GM23338 (cell line): ENCODE results near the gene CDK14. TPM values are rescaled to one million over a fixed set of nuclear protein-coding genes. Genes with fewer than 3 reads are reported as not detected.

Source experiments
- ATAC-seq: fragments of 200-7000 bp; cut with Tn5 transposase; 3 replicates; pipeline ENCODE4 v1.9.1; 2020
- DNase-seq: peaks from one replicate; pipeline ENCODE4 v3.0.0-alpha.2; 2015; ENCODE audit warnings: low spot score
- H2AFZ ChIP-seq: fragments of 200-600 bp; sonication (generic); 2 replicates; pipeline ENCODE4 v1.8.0; 2016; ENCODE audit warnings: antibody characterized with exemption, mild to moderate bottlenecking, moderate library complexity
- H3F3A ChIP-seq: fragments of 200-600 bp; sonication (generic); replicated peaks from 2 replicates; pipeline ENCODE4 v1.8.0; 2017; ENCODE audit warnings: antibody characterized with exemption, mixed run types, low read depth
- H3K27ac ChIP-seq: fragments of 200-600 bp; sonication (generic); 2 replicates; pipeline ENCODE4 v1.6.1; 2016; ENCODE audit warnings: low read depth
- H3K27me3 ChIP-seq: fragments of 200-600 bp; sonication (generic); 2 replicates; pipeline ENCODE4 v1.8.0; 2016; ENCODE audit warnings: mild to moderate bottlenecking, mixed run types, moderate library complexity; ENCODE audit not compliant: insufficient read depth
- H3K36me3 ChIP-seq: fragments of 200-600 bp; sonication (generic); 2 replicates; pipeline ENCODE4 v1.8.0; 2016; ENCODE audit warnings: mild to moderate bottlenecking; ENCODE audit not compliant: insufficient read depth
- H3K4me1 ChIP-seq: fragments of 200-600 bp; sonication (generic); 2 replicates; pipeline ENCODE4 v1.8.0; 2016; ENCODE audit warnings: mild to moderate bottlenecking, moderate library complexity; ENCODE audit not compliant: insufficient read depth
- H3K4me2 ChIP-seq: fragments of 200-600 bp; sonication (generic); 2 replicates; pipeline ENCODE4 v1.7.1; 2017; ENCODE audit warnings: mixed run types
- H3K4me3 ChIP-seq: fragments of 200-600 bp; sonication (generic); 2 replicates; pipeline ENCODE4 v1.6.1; 2016; ENCODE audit warnings: mixed run types
- H3K79me2 ChIP-seq: fragments of 200-600 bp; sonication (generic); replicated peaks from 2 replicates; pipeline ENCODE4 v1.8.0; 2017; ENCODE audit warnings: mild to moderate bottlenecking; ENCODE audit not compliant: insufficient read depth
- H3K9me2 ChIP-seq: fragments of 200-600 bp; sonication (generic); 2 replicates; pipeline ENCODE4 v1.8.0; 2017; ENCODE audit not compliant: insufficient read depth
- H4K20me1 ChIP-seq: fragments of 200-600 bp; sonication (generic); replicated peaks from 2 replicates; pipeline ENCODE4 v1.8.0; 2017; ENCODE audit warnings: mild to moderate bottlenecking; ENCODE audit not compliant: insufficient read depth
- H3K27ac Mint-ChIP-seq: 2 replicates; pipeline ENCODE4 v1.8.0; 2020; ENCODE audit warnings: inconsistent platforms, mild to moderate bottlenecking, moderate library complexity, mixed read lengths
- H3K27me3 Mint-ChIP-seq: 3 replicates; pipeline ENCODE4 v1.8.0; 2022; ENCODE audit warnings: low read depth, mild to moderate bottlenecking, moderate library complexity, mixed read lengths, inconsistent platforms; ENCODE audit not compliant: insufficient read depth, poor library complexity
- H3K36me3 Mint-ChIP-seq: 3 replicates; pipeline ENCODE4 v1.8.0; 2021; ENCODE audit warnings: low read depth, mild to moderate bottlenecking, inconsistent platforms, moderate library complexity, mixed read lengths
- H3K4me1 Mint-ChIP-seq: 3 replicates; pipeline ENCODE4 v1.8.0; 2020; ENCODE audit warnings: mild to moderate bottlenecking, inconsistent platforms, mixed read lengths
- H3K4me3 Mint-ChIP-seq: 3 replicates; pipeline ENCODE4 v1.8.0; 2021; ENCODE audit warnings: moderate library complexity, mild to moderate bottlenecking, inconsistent platforms, mixed read lengths
- H3K9me3 Mint-ChIP-seq: 3 replicates; pipeline ENCODE4 v1.8.0; 2020; ENCODE audit warnings: moderate library complexity, mild to moderate bottlenecking, inconsistent platforms, mixed read lengths
- CREB1 ChIP-seq: fragments of 250-450 bp; sonication (Bioruptor Pico); IDR thresholded peaks from 2 replicates; pipeline ENCODE4 v1.5.0; 2020; ENCODE audit warnings: low read depth, mild to moderate bottlenecking, moderate library complexity
- CTCF ChIP-seq, 2 experiments: fragments of 200-600 bp in 1 of 2; sonication (generic) in 1 of 2; conservative IDR thresholded peaks; 2 replicates each; pipeline versions ENCODE4 v1.5.1 to v1.6.1; 2016 to 2017; ENCODE audit warnings: antibody characterized with exemption in 2 of 2, low read depth in 2 of 2, mild to moderate bottlenecking in 2 of 2, moderate library complexity in 1 of 2
- ETS1 ChIP-seq: IDR thresholded peaks from 2 replicates; pipeline ENCODE4 v1.6.1; 2016; ENCODE audit warnings: antibody characterized with exemption
- EZH2 ChIP-seq: fragments of 200-600 bp; sonication (generic); IDR thresholded peaks from one replicate; pipeline ENCODE4 v1.8.0; 2017; ENCODE audit warnings: antibody characterized with exemption, mild to moderate bottlenecking, low read depth; ENCODE audit not compliant: unreplicated experiment
- EZH2phosphoT487 ChIP-seq: fragments of 200-600 bp; sonication (generic); IDR thresholded peaks from one replicate; pipeline ENCODE4 v1.8.1; 2018; ENCODE audit warnings: antibody characterized with exemption; ENCODE audit not compliant: unreplicated experiment
- JUNB ChIP-seq: IDR thresholded peaks from one replicate; pipeline ENCODE4 v1.6.1; 2016; ENCODE audit warnings: antibody characterized with exemption; ENCODE audit not compliant: unreplicated experiment
- NANOG ChIP-seq: IDR thresholded peaks from 2 replicates; pipeline ENCODE4 v1.6.1; 2016; ENCODE audit warnings: antibody characterized with exemption, borderline replicate concordance
- POLR2AphosphoS5 ChIP-seq: IDR thresholded peaks from 2 replicates; pipeline ENCODE4 v1.6.1; 2016; ENCODE audit warnings: antibody characterized with exemption, low read depth
- REST ChIP-seq: IDR thresholded peaks from one replicate; pipeline ENCODE4 v1.6.1; 2018; ENCODE audit warnings: antibody characterized with exemption; ENCODE audit not compliant: unreplicated experiment
- ZNF114 ChIP-seq: fragments of 250-450 bp; sonication (Bioruptor Pico); IDR thresholded peaks from 2 replicates; pipeline ENCODE4 v1.5.0; 2020; ENCODE audit warnings: mild to moderate bottlenecking, moderate library complexity
- ZNF331 ChIP-seq: fragments of 250-450 bp; sonication (Bioruptor Pico); IDR thresholded peaks from 2 replicates; pipeline ENCODE4 v1.5.0; 2020; ENCODE audit warnings: low read depth, mild to moderate bottlenecking, moderate library complexity
- polyA plus RNA-seq: library from polyadenylated mRNA; unstranded; fragments of >200 nt; fragmentation: Nextera tagmentation; extraction: Ambion mirVana; gene quantifications from 2 replicates; pipeline ENCODE4 v1.2.1, GENCODE V29; 2016
- total RNA-seq: library from RNA; depleted of rRNA; stranded (reverse); fragments of >200 nt; shearing (Covaris generic); gene quantifications from 2 replicates; pipeline ENCODE4 v1.2.3, GENCODE V29; 2014

The CDK14 gene
- total and polyA plus RNA-seq, 2 experiments from 2014 or later: 11.2 to 24.0 TPM

GRCh38 chr7:91187061-91187460, 590.9 kb downstream of the CDK14 start (continued):
- no peak for TF ChIP-seq EZH2
- TF ChIP-seq POLR2AphosphoS5: no peak
- no peak for TF ChIP-seq ZNF114 (CRISPR knock-in tag)
- no peak for TF ChIP-seq EZH2phosphoT487
- no peak for TF ChIP-seq ZNF331 (CRISPR knock-in tag)
- TF ChIP-seq CREB1: no peak
- TF ChIP-seq ETS1: no peak
- no peak for TF ChIP-seq NANOG
- TF ChIP-seq REST: no peak

- Mint-ChIP-seq H3K4me3 (no peak overlapping the region), H3K27ac (no peak overlapping the region), H3K4me1 (peaks cover 5% of the 10 kb centered on the region; the same call in 1 of the 3 replicates), H3K27me3 (peaks cover 1% of the 10 kb centered on the region), H3K9me3 (no peaks in the 10 kb centered on the region), H3K36me3 (no peaks in the 10 kb centered on the region)
- Histone ChIP-seq H3K4me1 (no peaks in the 10 kb centered on the region), H4K20me1 (no peaks in the 10 kb centered on the region), H2AFZ (no peak overlapping the region), H3K27me3 (no peaks in the 10 kb centered on the region), H3K79me2 (no peaks in the 10 kb centered on the region), H3K4me2 (no peak overlapping the region), H3K36me3 (no peaks in the 10 kb centered on the region), H3K9me2 (no peaks in the 10 kb centered on the region), H3K4me3 (no peak overlapping the region), H3K27ac (no peak overlapping the region), H3F3A (no peaks in the 10 kb centered on the region)
- peak; percentile 42 for DNase-seq
- no peak for ATAC-seq
- no peak for TF ChIP-seq EZH2phosphoT487
- TF ChIP-seq ETS1: no peak
- no peak for TF ChIP-seq POLR2AphosphoS5
- TF ChIP-seq CREB1: no peak
- TF ChIP-seq EZH2: no peak
- no peak for TF ChIP-seq JUNB
- no peak for TF ChIP-seq ZNF114 (CRISPR knock-in tag)
- TF ChIP-seq CTCF (conservative IDR thresholded peaks at IDR 0.05; ENCODE audit: low read depth in 2 of 2): no peak
- TF ChIP-seq NANOG: no peak
Observed at GRCh38 chr7:91191771-91192170, 595.6 kb downstream of the CDK14 start.
